GM20431 (cell line): ENCODE measurements around the gene SERINC3.
"Not testable (repeated sequence)": the region's sequence is repeated elsewhere in the genome, so short reads cannot be mapped to it uniquely, and the experiment has no call there.

Source experiments
- in situ Hi-C: fragments of 300-500 bp; cut with MseI, MboI; formaldehyde crosslinking; loops from one replicate; pipeline ENCODE4 v1.15.0; 2020; ENCODE audit warnings: low sequenced_read_pairs; ENCODE audit not compliant: unreplicated experiment

Gene SERINC3

GRCh38 chr20:44495802-44496481 is 25.9 kb downstream of the SERINC3 start:
- in situ Hi-C loops, result no loop called here

DNA sequence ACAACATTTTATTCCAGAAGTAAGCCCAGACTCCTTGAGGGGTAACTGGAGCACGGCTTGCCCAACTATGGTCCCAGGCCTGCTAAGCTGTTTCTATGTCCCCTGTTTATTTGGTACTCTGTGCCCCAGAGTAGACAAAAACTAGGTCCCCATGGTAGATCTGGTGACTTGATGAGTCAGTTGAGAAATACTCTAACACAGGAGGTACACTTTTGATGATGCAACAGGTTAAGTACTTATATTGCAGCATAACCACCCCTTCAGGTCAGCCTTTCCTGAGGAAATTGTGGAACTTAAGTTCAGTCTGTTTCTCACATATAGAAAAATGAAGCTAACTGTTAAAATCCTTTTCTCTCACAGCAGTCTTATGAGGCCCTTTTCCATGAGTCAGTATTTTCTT is 26.6 kb downstream of the SERINC3 start:
- in situ Hi-C loops, result no loop called here

GRCh38 chr20:44494681-44495080 is 27.2 kb downstream of the SERINC3 start:
- in situ Hi-C loops, result no loop called here

- in situ Hi-C loops, result no loop called here
These were observed 27.6 kb downstream of the SERINC3 start for GRCh38 chr20:44494266-44494665.

DNA sequence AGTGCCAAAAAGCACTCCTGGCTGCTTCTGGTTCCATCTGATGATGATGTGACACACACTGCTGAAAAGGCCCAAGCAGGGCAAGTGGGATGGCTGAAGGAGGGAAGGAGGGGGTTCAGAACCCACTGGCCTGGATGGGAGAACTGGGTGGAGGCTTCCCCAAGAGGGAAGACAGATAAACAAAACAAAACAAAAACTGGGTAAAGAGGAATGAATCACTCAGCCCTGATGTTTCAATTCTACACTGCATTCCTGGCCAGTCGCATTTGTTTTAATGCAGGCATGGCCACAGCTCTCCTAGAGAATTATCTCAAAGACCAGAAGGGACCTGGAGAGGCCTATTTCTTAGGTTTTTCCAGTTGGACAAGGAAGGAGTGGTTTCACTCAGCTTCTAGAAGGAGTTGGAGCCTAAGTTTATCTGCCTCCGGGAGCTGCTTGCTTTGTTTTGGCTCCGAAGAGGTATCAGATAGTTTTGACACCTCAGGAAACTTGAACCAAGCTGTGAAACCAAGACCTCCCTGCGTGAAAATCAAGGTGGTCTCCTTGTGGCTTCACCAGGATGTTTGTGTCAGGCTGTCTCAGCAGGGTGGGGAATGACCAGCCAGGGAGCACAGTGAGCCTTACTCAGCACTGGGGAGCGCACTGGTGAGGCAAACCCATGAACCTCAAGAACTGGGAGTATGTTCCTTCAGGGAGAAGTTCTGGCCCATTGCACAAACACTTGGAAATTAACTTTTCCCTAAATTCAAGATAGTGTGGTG is 30.1 kb downstream of the SERINC3 start:
- in situ Hi-C loops, result no loop called here

GRCh38 chr20:44489931-44490330 is 31.9 kb downstream of the SERINC3 start:
- in situ Hi-C loops, result no loop called here

DNA sequence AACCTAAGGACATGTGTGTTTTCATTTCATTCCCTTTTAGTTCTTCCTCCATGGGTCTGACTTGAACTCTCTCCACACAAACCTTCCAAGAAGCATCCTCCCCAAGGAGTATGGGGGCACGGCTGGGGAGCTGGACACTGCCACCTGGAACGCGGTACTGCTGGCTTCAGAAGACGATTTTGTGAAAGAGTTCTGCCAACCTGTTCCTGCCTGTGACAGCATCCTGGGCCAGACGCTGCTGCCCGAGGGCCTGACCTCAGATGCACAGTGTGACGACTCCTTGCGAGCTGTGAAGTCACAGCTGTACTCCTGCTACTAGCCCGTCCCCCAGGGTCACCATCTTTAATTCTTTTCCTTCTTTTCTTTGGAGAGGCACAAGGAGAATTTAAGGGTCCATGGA is 32.6 kb downstream of the SERINC3 start:
- in situ Hi-C loops, result no loop called here

GRCh38 chr20:44488551-44488950 is 33.3 kb downstream of the SERINC3 start:
- in situ Hi-C loops, result no loop called here

DNA sequence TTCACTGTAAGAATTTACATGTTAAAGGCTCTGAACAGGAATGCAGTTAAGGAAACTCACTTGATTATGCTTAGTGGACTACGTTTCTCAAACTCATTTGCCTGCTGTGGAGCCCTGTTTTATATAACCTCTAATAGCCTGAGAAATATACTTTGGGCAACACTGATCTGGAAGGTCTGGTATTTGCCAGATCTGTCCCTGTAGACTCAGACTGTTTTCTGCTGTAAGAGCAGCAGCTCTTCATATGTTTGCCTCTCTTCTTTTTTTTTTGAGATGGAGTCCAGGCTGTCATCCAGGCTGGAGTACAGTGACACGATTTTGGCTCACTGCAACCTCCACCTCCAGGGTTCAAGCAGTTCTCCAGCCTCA is 36.1 kb downstream of the SERINC3 start:
- in situ Hi-C loops, result no loop called here

DNA sequence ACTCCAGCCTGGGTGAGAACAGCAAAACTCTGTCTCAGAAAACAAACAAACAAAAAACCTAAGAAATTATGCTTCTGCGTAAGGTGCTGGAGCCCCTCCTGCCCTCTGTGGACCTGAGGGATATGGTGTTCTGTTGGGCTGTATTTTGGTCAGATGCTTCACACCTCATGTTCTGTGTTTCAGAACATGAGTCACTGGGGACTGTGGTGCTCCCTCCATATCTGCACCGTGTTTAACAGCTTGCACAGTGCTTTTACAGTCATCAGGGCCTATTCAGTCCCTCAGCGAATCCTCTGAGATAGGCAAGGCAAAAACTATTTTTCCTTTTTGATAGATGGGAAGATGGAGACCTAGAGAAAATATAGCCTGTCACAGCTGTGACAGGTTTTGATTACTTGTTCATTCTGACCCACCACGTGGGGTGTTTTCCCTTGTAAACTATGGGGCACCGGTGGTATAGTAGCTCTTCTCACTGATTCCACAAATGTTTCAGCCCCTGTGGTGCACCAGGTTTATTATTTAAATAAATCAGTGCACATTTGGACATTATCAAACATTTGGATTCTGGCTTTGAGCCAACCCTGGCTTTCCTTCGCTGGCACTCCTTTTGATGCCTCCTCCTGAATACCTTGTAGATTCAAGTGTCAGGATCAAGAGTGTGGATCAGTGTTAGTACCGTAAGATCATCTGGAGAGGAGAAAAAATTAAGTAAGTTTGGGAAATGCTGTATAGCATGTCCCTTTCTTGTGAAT is 36.6 kb downstream of the SERINC3 start:
- in situ Hi-C loops, result no loop called here

DNA sequence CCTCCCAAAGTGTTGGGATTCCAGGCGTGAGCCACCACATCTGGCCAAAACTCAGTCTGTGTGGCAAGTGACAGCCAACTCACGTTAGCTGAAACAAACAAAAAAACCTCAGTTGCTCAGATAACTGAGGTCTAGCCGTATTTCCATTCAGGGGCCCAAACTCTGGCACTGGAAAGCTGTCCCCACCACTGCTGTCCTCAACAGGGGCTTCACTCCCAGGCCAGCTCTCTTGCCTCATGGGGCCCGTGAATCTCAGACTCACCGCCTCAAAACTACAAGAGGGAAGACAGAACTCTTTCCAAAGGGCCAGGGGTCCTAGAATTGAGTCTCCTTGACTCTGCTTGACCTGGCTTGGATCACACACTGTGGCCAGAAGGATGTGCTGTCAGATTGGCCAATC is 38.8 kb downstream of the SERINC3 start:
- in situ Hi-C loops, result no loop called here

DNA sequence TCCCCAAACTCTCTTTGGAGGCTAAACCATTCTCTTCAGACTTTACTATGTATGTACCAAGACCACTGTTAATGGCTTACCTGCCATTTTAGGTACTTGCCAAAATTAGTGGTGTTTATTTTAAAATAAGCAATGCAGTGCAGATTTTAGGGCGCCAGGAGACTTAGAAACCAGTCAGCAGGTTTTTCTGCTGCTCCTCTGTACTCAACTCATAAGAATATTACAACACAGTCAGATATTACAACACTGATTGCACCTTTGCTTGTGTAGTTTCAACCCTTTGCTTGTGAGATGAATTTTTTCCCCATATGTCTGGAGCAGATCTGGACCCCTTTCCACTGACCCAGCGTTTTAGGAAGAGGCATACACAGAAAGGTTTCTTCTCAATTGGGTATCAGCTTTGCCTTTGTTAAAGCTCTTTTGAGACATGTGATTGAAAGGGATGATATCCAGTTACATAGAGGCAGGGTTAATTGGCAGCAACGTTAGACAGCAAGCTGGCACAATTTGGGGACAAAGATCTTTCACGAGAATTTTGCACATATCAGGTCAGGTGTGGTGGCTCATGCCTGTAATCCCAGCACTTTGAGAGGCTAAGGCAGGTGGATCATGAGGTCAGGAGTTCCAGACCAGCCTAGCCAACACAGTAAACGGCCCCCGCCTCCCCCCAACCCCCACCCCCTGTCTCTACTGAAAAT is 40.0 kb downstream of the SERINC3 start:
- in situ Hi-C loops, result no loop called here

GRCh38 chr20:44480097-44480496 is 41.8 kb downstream of the SERINC3 start:
- in situ Hi-C loops, result no loop called here

GRCh38 chr20:44479643-44480042 is 42.2 kb downstream of the SERINC3 start:
- in situ Hi-C loops, result no loop called here

- in situ Hi-C loops, result no loop called here
These were observed 43.7 kb downstream of the SERINC3 start for GRCh38 chr20:44478206-44478605.

- in situ Hi-C loops, result no loop called here
These were observed 44.7 kb downstream of the SERINC3 start for GRCh38 chr20:44477151-44477550.

DNA sequence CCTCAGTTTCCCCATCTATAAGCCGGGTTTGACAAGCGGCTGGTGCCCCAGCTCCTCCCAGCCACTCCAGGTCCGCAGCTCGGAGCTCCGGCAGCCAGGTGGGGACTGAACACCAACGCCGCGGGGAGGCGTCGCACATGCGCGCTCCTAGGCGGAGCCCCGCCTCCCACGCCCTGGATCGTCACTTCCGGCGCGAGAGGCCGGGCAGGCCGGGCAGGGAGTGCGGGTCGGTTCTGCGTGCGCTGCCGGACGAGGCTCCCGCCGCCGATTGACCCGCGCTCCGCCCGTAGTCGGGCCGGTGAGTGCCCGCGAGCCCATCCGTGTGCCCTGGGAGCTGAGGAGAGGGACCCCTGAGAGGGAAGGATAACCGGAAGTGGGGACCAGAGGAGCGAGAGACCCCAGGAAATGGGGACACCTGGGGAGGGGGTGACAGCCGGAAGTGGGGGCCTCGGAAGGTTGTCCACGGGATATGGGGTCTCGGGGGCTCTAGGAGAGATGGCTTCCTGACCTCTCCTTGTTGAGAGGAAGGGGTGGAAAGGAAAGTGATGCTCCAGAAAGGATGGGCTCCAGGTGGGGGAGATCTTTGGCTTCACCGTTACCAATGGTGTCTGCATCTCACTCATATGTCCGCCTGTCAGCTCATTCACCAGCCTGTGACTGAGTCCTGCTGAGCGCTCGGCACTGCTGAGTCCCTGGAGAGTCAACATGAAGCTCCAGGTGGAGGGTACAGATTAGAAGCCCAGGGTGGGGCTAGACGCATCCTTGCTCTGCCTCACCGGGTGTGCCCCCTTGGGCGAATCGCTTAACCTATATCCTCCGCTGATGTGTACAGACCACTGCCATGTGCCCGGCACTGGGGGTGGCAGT is 45.9 kb downstream of the SERINC3 start, which contains the start of gene TTPAL:
Gene TTPAL, plus strand, starts transcription at position 181 of the 867 bp plus-strand sequence. CDS start 4,126 bp downstream, outside the sequence.
- in situ Hi-C loops, result no loop called here

DNA sequence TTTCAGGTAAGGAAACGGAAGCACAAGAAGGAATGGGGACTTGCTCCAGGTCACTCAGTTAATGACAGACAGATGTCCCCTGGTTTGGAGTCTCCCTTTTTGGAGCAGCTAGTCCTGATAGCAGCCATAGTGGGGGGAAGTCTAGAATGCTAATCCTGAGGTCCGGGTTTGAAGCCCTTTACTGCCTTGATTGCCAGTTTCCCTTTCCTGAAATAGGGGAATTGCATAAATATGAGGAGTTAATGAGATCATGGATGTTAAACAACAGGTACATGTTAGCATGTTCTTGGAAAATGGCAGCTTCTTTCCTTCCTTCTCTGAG is 46.5 kb downstream of the SERINC3 start:
- in situ Hi-C loops, result no loop called here

GRCh38 chr20:44472283-44472682 is 49.6 kb downstream of the SERINC3 start:
- in situ Hi-C loops, result not testable (repeated sequence)

DNA sequence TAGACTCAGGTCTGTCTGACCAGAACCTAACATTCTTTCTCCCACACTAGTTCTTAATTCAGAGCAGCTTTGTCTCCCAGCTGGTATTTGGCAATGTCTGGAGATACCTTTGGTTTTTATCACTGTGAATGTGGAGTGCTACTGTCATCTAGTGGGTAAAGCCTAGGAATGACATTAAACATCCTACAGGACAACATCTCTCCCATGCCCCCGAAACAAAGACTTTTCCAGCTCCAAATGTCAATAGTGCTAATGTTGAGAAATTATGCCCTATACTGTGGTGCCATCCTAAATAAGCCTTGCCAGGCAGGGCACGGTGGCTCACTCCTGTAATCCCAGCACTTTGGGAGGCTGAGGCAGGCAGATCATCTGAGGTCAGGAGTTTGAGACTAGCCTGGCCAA is 50.4 kb downstream of the SERINC3 start:
- in situ Hi-C loops, result no loop called here
